HEK293 (cell line): ENCODE measurements around the gene CADM3.

Source experiments
- RBAK ChIP-seq: fragments of 450-650 bp; formaldehyde crosslinking; IDR thresholded peaks from 2 replicates; pipeline ENCODE4 v1.5.1; 2016; ENCODE audit warnings: missing biosample characterization, missing genetic modification characterization
- SP2 ChIP-seq: fragments of 450-650 bp; formaldehyde crosslinking; IDR thresholded peaks from 2 replicates; pipeline ENCODE4 v1.5.1; 2016; ENCODE audit warnings: missing biosample characterization, missing genetic modification characterization
- YY1 ChIP-seq: fragments of 450-650 bp; formaldehyde crosslinking; IDR thresholded peaks from 2 replicates; pipeline ENCODE4 v1.5.1; 2018; ENCODE audit warnings: missing biosample characterization, missing genetic modification characterization
- ZFP3 ChIP-seq: fragments of 450-650 bp; formaldehyde crosslinking; IDR thresholded peaks from 2 replicates; pipeline ENCODE4 v1.5.1; 2016; ENCODE audit warnings: low read depth, missing biosample characterization, missing genetic modification characterization
- ZNF114 ChIP-seq: fragments of 450-650 bp; formaldehyde crosslinking; IDR thresholded peaks from 2 replicates; pipeline ENCODE4 v1.5.0; 2017; ENCODE audit warnings: missing biosample characterization, missing genetic modification characterization
- ZNF140 ChIP-seq: fragments of 450-650 bp; formaldehyde crosslinking; IDR thresholded peaks from 2 replicates; pipeline ENCODE4 v1.5.1; 2016; ENCODE audit warnings: missing biosample characterization, missing genetic modification characterization
- ZNF184 ChIP-seq: fragments of 450-650 bp; IDR thresholded peaks from 2 replicates; pipeline ENCODE4 v1.5.1; 2018; ENCODE audit warnings: missing biosample characterization, mild to moderate bottlenecking, missing genetic modification characterization
- ZNF292 ChIP-seq: fragments of 450-650 bp; formaldehyde crosslinking; IDR thresholded peaks from 2 replicates; pipeline ENCODE4 v1.5.1; 2016; ENCODE audit warnings: low read depth, missing biosample characterization, missing genetic modification characterization, borderline replicate concordance
- ZNF433 ChIP-seq: fragments of 450-650 bp; formaldehyde crosslinking; IDR thresholded peaks from 2 replicates; pipeline ENCODE4 v1.5.1; 2016; ENCODE audit warnings: missing biosample characterization, missing genetic modification characterization, low read depth
- ZNF670 ChIP-seq: fragments of 450-650 bp; formaldehyde crosslinking; IDR thresholded peaks from 2 replicates; pipeline ENCODE4 v1.5.1; 2016; ENCODE audit warnings: missing biosample characterization, missing genetic modification characterization, low read depth
- TF ChIP-seq, protein P1 (sequence below): fragments of 450-650 bp; formaldehyde crosslinking; IDR thresholded peaks from 2 replicates; pipeline ENCODE4 v1.5.1; 2016; ENCODE audit warnings: missing biosample characterization, missing genetic modification characterization
- TF ChIP-seq, protein P2 (sequence below): fragments of 450-650 bp; formaldehyde crosslinking; IDR thresholded peaks from 2 replicates; pipeline ENCODE4 v1.5.1; 2016; ENCODE audit warnings: missing biosample characterization, missing genetic modification characterization
- TF ChIP-seq, protein P3 (sequence below): fragments of 450-650 bp; formaldehyde crosslinking; IDR thresholded peaks from 2 replicates; pipeline ENCODE4 v1.5.1; 2016; ENCODE audit warnings: missing biosample characterization, missing genetic modification characterization

DNA sequence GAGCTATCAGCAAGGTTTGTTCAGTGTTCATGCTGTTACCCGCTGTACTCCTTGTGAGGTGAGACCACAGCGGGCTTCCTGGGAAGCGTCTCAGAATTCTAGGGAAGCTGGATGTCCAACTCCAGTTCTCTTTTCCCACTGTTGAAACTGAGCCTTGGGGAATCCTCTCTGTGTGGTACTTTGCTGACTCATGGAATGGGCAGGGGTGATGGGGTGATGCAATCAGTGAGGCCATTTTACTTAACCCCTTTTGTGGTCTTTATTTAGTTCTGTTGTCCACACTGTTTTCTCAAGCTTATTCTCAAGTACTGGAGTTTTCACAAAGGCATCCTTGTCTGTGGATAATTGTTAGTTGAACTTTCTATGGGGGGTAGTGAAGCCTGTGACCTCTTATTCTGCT lies 75.9 kb downstream of the CADM3 start:
- TF ChIP-seq ZNF184 (tag by site-specific recombination) (no peak), YY1 (tag by site-specific recombination) (no peak), RBAK (tag by site-specific recombination) (no peak), ZFP3 (tag by site-specific recombination) (no peak), ZNF114 (tag by site-specific recombination) (no peak), ZNF433 (tag by site-specific recombination) (no peak), SP2 (tag by site-specific recombination) (no peak), ZNF292 (tag by site-specific recombination) (no peak), ZNF670 (tag by site-specific recombination) (no peak), ZNF140 (no peak)
- TF ChIP-seq, protein P1, sequence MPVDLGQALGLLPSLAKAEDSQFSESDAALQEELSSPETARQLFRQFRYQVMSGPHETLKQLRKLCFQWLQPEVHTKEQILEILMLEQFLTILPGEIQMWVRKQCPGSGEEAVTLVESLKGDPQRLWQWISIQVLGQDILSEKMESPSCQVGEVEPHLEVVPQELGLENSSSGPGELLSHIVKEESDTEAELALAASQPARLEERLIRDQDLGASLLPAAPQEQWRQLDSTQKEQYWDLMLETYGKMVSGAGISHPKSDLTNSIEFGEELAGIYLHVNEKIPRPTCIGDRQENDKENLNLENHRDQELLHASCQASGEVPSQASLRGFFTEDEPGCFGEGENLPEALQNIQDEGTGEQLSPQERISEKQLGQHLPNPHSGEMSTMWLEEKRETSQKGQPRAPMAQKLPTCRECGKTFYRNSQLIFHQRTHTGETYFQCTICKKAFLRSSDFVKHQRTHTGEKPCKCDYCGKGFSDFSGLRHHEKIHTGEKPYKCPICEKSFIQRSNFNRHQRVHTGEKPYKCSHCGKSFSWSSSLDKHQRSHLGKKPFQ (tag by site-specific recombination), result no peak
- TF ChIP-seq, protein P2, sequence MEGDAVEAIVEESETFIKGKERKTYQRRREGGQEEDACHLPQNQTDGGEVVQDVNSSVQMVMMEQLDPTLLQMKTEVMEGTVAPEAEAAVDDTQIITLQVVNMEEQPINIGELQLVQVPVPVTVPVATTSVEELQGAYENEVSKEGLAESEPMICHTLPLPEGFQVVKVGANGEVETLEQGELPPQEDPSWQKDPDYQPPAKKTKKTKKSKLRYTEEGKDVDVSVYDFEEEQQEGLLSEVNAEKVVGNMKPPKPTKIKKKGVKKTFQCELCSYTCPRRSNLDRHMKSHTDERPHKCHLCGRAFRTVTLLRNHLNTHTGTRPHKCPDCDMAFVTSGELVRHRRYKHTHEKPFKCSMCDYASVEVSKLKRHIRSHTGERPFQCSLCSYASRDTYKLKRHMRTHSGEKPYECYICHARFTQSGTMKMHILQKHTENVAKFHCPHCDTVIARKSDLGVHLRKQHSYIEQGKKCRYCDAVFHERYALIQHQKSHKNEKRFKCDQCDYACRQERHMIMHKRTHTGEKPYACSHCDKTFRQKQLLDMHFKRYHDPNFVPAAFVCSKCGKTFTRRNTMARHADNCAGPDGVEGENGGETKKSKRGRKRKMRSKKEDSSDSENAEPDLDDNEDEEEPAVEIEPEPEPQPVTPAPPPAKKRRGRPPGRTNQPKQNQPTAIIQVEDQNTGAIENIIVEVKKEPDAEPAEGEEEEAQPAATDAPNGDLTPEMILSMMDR (tag by site-specific recombination), result no peak
- TF ChIP-seq, protein P3, sequence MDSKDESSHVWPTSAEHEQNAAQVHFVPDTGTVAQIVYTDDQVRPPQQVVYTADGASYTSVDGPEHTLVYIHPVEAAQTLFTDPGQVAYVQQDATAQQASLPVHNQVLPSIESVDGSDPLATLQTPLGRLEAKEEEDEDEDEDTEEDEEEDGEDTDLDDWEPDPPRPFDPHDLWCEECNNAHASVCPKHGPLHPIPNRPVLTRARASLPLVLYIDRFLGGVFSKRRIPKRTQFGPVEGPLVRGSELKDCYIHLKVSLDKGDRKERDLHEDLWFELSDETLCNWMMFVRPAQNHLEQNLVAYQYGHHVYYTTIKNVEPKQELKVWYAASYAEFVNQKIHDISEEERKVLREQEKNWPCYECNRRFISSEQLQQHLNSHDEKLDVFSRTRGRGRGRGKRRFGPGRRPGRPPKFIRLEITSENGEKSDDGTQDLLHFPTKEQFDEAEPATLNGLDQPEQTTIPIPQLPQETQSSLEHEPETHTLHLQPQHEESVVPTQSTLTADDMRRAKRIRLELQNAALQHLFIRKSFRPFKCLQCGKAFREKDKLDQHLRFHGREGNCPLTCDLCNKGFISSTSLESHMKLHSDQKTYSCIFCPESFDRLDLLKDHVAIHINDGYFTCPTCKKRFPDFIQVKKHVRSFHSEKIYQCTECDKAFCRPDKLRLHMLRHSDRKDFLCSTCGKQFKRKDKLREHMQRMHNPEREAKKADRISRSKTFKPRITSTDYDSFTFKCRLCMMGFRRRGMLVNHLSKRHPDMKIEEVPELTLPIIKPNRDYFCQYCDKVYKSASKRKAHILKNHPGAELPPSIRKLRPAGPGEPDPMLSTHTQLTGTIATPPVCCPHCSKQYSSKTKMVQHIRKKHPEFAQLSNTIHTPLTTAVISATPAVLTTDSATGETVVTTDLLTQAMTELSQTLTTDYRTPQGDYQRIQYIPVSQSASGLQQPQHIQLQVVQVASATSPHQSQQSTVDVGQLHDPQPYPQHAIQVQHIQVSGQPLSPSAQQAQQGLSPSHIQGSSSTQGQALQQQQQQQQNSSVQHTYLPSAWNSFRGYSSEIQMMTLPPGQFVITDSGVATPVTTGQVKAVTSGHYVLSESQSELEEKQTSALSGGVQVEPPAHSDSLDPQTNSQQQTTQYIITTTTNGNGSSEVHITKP (tag by site-specific recombination), result no peak
